ENCODE data around the gene TAF6. TPM values are rescaled to one million over a fixed set of nuclear protein-coding genes. Genes with fewer than 3 reads are reported as not detected.

TAF6 gene
- polyA plus RNA-seq, 3 donors = 16.3 to 30.9 (median 27.1) TPM

DNA sequence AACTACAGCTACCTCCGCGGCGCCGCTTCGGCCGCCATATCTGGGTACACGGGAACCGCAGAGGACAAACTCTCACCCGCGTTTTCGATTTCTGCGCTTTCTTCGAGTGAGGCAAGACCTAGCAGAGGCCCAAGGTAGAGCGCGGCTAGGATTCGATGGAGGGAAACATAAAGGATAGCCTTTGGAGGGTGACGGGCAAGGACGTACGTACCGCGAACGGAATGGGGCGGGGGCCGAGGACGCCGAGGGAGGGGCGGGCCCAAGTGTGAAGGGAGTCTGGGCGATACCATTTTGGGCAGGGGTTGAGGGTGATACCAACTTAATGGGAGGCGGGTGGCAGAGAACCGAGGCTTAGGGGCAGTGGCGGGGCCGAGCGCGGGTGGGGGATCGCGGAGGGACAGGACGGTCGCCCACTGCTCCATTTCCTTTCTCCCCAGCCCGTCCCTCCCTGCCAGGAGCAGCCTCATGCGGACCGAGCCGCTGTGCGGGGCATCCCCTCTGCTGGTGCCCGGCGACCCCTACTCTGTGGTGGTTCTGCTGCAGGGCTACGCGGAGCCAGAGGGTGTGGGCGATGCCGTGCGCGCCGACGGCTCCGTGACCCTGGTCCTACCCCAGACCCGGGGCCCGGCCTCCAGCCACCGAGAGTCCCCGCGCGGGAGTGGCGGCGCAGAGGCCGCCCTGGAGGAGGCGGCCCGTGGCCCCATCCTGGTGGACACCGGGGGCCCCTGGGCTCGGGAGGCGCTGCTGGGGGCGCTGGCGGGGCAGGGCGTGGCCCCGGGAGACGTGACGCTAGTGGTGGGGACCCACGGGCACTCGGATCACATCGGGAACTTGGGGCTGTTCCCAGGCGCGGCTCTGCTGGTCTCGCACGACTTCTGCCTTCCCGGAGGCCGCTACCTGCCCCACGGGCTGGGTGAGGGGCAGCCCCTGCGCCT lies 8.0 kb upstream of the TAF6 start, which contains the start of gene MBLAC1:
MBLAC1 (plus strand) TSS at position 37 of the 935 bp plus-strand sequence; CDS start at position 466, 429 bp downstream.
- peak within 1 kb of the TSS; percentile 68 for H3K27ac ChIP-seq (ENCODE audit: low read depth, low read length)
- WGBS, 3 donors = 0 to 1% (median 0%) methylated on average over 81 to 85 of the region's 85 CpGs

DNA sequence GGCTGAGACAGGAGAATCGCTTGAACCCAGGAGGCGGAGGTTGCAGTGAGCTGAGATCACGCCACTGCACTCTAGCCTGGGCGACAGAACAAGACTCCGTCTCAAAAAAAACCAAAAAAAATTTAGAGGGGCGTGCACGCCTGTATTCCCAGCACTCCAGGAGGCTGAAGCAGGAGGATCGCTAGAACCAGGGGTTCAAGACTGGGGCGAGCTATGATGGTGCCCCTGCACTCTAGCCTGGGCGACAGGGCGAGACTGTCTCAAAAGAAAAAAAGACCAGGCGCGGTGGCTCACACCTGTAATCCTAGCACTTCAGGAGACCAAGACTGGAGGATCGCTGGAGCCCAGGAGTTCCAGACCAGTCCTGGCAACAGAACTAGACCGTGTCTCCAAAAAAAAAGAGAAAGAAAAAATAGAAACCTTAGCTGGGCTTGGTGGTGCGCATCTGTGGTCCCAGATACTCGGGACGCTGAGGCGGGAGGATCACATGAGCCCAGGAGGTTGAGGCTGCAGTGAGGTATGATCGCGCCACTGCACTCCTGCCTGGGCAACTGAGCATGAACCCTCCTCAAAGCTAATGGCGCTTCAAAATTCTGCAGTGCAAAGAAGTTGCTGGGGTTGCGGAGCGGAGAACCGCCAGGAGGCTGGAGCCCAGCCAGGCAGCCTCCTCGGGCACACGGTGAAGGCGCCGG lies 7.2 kb upstream of the TAF6 start:
- peak overlapping the region; percentile 68 for H3K27ac ChIP-seq (ENCODE audit: low read depth, low read length)
- 10 to 17% (median 10%) methylated on average over 28 to 29 of the region's 29 CpGs for WGBS, 3 donors

DNA sequence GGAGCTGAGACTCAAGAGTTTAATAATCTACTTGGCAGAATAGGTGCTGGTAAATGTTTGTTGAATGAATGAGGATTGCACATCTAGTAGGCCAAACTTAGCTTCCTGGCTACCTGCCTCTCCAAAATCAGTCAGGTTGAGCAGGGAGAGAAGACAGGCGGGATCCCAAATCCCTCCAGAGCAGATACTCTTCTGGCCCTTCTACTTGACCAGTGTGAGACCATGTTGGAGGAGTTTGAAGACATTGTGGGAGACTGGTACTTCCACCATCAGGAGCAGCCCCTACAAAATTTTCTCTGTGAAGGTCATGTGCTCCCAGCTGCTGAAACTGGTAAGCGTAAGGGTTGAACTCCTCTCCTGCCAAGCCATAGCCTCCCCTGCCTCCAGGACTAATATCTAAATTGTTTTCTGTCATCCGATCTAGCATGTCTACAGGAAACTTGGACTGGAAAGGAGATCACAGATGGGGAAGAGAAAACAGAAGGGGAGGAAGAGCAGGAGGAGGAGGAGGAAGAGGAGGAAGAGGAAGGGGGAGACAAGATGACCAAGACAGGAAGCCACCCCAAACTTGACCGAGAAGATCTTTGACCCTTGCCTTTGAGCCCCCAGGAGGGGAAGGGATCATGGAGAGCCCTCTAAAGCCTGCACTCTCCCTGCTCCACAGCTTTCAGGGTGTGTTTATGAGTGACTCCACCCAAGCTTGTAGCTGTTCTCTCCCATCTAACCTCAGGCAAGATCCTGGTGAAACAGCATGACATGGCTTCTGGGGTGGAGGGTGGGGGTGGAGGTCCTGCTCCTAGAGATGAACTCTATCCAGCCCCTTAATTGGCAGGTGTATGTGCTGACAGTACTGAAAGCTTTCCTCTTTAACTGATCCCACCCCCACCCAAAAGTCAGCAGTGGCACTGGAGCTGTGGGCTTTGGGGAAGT lies 5.4 kb upstream of the TAF6 start:
- H3K27ac ChIP-seq (ENCODE audit: low read depth, low read length) = no peak overlapping the region
- WGBS, 3 donors = 60 to 85% (median 70%) methylated on average over 4 of the region's 4 CpGs

DNA sequence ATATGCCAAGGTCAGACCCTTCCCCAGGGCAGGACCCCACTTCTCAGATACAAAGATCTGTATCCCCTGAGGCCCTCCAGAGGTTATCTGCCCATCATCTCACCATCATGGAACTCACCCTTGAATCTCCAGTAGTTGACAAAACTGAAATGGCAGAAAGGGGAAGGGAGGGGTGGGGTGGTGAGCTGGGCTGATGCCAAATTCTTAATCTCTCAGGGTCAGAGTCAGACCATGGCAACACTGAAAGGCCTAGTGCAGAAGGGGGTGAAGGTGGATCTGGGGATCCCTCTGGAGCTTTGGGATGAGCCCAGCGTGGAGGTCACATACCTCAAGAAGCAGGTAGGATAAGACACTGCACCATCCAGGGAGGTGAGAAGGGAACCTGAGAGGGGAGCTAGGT lies 3.4 kb upstream of the TAF6 start:
- 90 to 93% (median 93%) methylated on average over 1 of the region's 1 CpG for WGBS, 3 donors
- no peak overlapping the region for H3K27ac ChIP-seq (ENCODE audit: low read depth, low read length)

DNA sequence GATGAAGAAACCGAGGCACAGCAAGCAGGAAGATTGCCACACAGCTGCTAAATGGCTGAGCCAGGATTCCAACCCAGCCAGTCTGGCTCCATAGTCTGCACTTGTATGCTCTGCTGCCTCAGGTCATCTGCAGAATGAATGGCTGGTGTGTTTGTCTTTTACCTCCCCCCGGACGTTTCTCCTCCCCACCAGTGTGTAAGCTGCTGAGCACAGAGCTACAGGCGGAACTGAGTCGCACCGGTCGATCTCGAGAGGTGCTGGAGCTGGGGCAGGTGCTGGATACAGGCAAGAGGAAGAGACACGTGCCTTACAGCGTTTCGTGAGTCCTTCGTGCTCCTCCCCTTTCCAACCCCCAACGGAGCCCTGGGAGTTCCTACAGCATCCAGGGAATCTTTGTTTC lies 2.9 kb upstream of the TAF6 start:
- H3K27ac ChIP-seq (ENCODE audit: low read depth, low read length) = no peak overlapping the region
- 47 to 84% (median 75%) methylated on average over 13 of the region's 13 CpGs for WGBS, 3 donors

DNA sequence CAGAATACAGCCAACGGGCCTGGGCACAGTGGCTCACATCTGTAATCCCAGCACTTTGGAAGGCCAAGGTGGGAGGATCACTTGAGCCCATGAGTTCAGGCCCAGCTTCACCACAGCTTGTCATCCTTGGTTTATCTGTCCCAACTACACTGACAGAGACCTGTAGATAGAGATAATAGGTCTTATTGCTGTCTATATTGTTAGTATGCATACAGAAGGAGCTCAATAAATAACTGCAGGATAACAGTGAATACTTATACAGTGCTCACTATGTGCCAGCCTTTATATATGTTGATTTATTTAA lies 1.5 kb upstream of the TAF6 start:
- H3K27ac ChIP-seq (ENCODE audit: low read depth, low read length) = no peak overlapping the region
- 31 to 45% (median 41%) methylated on average over 1 of the region's 1 CpG for WGBS, 3 donors

DNA sequence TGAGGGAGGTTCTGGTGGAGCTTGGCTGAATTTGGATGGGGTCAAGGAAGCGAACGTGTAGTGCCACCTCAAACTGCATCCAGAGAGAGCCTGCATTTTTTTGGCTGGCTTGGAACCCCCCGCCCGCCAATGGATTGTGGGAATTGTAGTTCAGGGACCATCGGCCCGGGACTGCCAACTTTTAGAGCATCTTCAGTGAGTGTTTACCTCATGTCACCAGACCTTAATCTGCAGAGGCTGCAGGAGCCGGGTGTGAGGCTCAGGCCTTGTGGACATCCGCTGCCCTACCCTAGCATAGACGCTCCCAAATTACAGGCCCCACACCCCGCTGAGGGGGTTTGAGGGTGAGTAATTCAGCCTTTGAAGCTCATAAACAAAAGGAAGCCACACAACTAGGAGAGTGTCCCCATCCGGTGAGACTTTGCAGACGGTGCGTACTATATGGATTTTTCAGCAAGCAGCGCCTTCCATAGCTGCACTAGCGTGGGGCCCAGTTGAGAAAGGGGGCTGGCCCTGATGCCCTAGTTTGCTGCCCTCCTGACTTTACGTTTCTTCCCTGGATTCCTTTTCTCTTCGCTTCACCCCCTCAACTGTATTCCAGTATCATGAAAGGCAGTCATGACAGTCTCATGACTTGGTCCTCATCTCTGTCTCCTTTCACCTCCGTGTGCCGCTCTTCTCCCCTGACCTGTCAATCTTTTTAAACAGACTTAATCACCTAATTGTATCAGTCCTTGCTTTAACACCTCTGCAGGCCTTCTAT lies 993 bp upstream of the TAF6 start:
- no peak overlapping the region for H3K27ac ChIP-seq (ENCODE audit: low read depth, low read length)
- 21 to 26% (median 23%) methylated on average over 19 of the region's 19 CpGs for WGBS, 3 donors

DNA sequence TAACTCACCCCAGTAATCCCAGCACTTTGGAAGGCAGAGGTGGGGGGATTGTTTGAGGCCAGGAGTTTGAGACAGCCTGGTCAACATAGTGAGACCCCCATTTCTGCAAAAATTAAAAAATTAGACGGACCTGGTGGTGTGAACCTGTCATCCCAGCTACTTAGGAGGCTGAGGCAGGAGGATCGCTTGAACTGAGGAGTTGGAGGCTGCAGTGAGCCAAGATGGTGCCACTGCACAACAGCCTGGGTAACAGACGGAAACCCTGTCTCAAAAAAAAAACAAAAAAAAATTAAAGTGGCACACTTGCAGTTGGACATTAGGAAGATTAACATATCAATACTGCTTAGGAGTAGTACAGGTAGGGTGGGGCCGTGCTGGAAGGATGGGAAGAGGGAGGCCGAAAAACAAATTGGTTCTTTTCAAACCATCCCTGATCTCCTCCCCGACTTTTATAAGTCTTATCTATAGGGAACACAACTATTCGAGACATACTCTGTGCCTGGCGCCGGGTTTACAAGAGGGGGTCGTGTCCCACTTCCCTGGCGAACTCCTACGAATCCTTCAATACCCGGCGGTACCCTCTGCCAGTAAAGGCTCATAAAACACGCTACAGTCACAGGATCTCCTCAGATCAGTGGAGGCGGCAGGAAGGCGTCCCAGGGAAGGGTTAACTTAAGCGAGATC lies 628 bp downstream of the TAF6 start:
- no peak overlapping the region for H3K27ac ChIP-seq (ENCODE audit: low read depth, low read length)
- 19 to 21% (median 20%) methylated on average over 18 of the region's 18 CpGs for WGBS, 3 donors

DNA sequence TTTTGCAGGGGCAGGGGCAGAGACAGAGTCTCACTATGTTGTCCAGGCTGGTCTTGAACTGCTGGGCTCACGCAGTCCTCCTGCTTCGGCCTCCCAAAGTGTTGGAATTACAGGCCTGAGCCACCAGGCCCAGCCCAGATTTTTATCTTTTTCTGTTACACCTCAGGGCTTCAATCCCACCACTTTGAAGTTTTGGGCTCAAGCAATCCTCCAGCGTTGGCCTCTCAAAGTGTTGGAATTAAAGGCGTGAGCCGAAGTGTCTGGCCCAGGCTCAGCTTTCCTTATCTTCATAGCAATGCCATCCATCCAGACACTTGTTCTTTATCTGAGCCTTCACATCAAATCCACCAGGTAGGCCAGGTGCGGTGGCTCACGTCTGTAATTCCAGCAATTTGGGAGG lies 4.1 kb downstream of the TAF6 start:
- H3K27ac ChIP-seq (ENCODE audit: low read depth, low read length) = no peak overlapping the region
- 86 to 95% (median 93%) methylated on average over 7 of the region's 7 CpGs for WGBS, 3 donors

DNA sequence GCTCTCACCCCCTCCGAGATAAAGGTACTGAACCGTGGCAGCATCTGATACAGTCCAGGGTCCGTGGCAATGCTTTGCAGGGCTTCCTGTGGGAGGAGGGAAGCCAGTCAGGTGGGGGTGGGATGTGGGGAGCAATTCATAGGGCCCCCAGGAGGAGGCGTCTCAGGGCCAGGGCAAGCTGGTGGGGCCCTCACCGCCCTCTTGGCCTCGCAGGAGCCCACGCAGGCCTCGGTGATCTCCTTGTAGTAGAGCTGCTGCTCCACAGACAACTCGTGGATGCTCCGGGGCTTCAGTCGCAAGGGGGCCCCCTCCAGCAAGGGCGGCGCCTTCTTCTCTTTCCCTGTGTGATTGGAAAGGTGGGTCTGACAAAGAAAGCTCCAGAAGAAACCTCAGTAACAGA lies 7.2 kb downstream of the TAF6 start:
- no peak overlapping the region for H3K27ac ChIP-seq (ENCODE audit: low read depth, low read length)
- 79 to 92% (median 84%) methylated on average over 12 to 13 of the region's 13 CpGs for WGBS, 3 donors

DNA sequence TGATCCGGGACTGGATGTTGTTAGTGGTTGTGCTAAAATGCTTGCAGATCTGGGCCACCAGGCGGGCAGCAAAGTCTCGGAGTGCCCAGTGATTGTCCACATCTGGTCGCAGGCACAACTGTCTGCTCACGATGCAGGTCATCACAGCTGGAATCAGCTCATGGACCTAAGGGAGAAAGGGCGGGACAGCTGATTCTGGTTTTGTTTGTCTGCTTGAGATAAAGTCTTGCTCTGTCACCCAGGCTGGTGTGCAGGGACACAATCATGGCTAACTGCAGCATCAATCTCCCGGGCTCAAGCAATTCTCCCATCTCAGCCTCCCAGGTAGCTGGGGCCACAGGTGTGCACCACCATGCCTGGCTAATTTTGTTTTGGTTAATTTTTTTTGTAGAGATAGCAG lies 8.0 kb downstream of the TAF6 start:
- H3K27ac ChIP-seq (ENCODE audit: low read depth, low read length) = no peak overlapping the region
- WGBS, 3 donors = 91 to 94% (median 94%) methylated on average over 7 of the region's 7 CpGs

DNA sequence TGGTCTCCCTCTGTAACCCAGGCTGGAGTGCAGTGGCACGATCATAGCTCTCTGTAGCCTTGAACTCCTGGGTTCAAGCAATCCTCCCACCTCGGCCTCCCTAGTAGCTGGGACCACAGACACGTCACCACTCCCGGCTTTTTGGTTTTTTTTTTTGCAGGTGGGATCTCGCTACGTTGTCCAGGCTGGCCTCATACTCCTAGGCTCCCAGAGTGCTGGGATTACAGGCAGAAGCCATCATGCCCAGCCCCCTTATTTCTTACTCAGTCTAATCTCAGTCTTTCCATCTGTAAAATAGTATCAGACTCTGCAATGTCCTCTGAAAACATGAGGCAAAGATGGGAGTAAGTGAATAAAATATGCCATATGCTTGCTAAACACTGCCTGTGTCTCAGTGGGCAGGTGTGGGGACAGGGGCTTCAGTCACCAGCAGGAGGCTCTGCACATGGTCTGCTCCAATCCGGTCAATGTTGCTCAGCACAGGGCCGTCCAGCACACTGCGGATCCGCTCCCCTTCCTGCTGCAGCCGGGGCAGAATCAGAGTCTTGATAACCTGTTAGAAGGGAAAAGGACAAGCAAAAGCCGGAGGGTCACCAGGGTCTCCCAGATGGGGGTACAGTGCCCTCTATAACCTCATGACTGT lies 9.5 kb downstream of the TAF6 start:
- 83 to 92% (median 89%) methylated on average over 12 of the region's 12 CpGs for WGBS, 3 donors
- H3K27ac ChIP-seq (ENCODE audit: low read depth, low read length) = no peak overlapping the region

DNA sequence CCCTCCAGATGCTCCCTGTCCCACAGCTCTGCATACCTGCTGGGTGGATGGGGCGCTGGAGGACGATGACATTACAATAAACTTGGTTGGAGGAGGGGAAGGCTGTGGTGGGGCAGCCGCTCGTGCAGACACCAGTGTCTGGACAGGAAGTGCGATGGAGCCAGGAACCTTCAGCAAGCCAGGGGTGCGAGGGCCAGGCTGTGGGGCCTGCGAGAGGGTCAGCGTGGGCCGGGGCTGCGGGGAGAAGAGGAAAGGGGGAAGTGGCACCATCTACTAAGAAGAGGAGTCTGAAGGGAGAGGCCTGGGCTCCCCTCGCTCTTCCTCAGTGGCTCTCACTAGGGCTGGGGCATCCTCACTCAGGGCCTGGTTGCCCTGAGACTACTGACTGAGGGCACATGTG lies 11.3 kb downstream of the TAF6 start:
- H3K27ac ChIP-seq (ENCODE audit: low read depth, low read length) = no peak overlapping the region
- 69 to 82% (median 81%) methylated on average over 11 of the region's 11 CpGs for WGBS, 3 donors

DNA sequence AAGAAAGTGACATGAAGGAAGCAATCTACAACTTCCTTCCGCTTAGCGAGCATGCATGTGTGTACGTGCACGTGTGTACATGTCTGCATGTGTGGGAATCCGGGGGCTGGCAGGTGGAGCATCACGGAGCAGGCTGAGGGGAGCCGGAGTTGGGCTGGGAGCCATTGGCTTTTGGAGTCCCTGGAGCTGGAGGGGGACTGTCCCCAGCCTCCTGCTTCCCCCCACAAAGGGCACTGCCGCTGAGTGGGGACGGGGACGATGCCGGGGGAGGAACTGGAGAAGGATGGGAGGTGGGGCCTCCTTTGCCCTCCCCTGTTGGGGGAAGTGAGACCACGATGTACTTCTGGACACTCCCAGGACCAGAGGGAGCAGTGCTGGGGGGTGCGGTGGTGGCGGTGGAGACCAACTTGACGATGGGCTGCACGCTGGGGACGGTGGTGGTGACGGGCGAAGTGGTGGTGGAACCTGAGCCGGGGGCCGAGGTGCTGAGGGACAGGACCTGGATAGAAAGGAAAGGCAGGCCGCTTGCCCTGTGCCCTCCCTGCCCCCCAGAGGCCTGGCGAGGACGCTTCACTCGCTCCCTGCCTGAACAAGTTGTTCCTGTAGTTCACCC lies 11.9 kb downstream of the TAF6 start:
- H3K27ac ChIP-seq (ENCODE audit: low read depth, low read length) = no peak overlapping the region
- WGBS, 3 donors = 82 to 90% (median 83%) methylated on average over 24 to 25 of the region's 25 CpGs

DNA sequence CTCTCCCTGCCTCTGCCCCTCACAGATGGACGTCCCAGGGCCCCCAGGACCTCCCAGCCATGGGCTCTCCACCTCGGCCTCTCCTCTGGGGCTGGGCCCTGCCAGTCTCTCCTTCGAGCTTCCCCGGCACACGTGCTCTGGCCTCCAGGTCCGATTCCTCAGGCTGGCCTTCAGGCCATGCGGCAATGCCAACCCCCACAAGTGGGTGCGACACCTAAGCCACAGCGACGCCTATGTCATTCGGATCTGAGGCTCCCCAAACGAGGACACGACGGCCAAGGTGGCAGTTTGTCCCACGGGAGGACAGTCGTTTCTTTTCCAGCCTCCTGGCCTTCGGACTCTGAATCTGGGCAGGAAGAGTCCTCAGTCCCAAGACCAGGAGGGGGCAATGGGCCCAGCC lies 12.5 kb downstream of the TAF6 start:
- H3K27ac ChIP-seq (ENCODE audit: low read depth, low read length) = no peak overlapping the region
- 81 to 85% (median 83%) methylated on average over 17 of the region's 17 CpGs for WGBS, 3 donors

DNA sequence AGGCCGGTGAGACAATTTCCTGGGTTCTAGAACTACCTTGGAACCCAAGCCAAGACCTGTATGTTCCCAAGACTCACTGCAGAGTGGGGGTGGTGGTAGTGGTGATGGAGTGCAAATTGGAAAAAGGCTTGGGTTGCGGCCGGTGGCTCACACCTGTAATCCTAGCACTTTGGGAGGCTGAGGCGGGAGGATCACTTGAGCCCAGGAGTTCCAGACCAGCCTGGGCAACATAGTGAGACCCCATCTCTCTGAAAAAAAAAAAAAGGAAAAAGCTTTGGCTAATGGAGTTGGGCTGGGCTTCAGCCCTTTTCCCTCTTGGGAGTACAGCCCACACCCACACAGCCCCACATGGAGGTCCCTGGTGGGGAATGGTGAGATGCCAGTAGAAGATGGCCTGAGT lies 13.6 kb downstream of the TAF6 start:
- H3K27ac ChIP-seq (ENCODE audit: low read depth, low read length) = no peak overlapping the region
- WGBS, 3 donors = 92 to 97% (median 95%) methylated on average over 4 of the region's 4 CpGs

Data from adipose tissue (tissue), 3 donors.